Fibroblast of skin of abdomen (primary cell): Measurements from ENCODE around the gene DDTL.

Experiments used
- DNase-seq: peaks from one replicate; pipeline ENCODE4 v3.0.0-alpha.2; 2013

The DDTL gene

DNA sequence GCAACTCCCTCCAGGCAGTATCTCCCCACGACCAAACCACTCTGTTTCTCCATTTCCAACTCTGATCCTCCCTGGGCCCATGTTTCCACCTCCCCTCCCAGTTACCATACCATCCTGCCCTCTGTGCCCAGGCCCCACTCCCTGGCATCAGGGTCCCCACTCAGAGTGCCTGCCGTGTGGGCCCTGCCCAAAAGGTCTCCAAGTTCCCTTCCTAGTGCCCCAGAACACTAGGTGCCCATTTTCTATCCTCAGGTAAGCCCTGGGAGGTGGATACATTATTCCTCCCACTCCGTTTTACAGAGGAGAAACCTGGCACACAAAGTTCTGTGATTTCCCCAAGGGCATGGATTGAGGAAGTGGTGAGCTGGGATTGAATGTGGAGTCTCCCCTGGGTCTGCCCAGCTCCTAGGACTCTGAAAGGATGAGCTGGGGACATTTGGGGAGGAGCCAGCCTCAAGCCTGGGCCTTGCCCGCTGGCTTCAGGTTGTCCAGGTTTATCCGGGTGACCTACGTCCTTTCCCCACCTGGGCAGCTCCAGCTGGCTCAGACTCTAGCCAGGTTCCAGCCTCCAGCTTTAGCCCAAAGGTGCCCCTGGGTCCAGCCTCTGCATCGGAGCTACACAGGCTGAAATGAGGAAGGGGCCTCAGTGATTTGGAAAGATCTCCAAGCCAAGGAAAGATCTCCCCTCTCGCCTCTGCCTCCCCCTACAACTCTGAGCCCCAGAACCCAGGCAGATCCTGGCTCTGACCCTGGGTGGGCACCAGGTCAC is 40.7 kb downstream of the DDTL start:
- no peak for DNase-seq

DNA sequence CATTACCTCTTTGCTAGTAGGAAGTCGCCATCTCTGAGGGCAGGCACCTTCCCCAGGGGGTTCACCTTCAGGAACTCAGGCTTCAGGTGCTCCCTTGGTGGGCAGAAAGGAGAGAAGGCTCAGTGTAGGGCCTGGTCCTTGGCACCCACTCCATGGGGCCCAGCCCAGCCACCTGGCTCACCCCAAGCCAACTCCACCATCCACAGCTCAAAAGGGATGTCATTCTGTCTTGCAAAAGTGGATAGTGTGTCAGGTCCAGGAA is 41.3 kb downstream of the DDTL start:
- no peak for DNase-seq

DNA sequence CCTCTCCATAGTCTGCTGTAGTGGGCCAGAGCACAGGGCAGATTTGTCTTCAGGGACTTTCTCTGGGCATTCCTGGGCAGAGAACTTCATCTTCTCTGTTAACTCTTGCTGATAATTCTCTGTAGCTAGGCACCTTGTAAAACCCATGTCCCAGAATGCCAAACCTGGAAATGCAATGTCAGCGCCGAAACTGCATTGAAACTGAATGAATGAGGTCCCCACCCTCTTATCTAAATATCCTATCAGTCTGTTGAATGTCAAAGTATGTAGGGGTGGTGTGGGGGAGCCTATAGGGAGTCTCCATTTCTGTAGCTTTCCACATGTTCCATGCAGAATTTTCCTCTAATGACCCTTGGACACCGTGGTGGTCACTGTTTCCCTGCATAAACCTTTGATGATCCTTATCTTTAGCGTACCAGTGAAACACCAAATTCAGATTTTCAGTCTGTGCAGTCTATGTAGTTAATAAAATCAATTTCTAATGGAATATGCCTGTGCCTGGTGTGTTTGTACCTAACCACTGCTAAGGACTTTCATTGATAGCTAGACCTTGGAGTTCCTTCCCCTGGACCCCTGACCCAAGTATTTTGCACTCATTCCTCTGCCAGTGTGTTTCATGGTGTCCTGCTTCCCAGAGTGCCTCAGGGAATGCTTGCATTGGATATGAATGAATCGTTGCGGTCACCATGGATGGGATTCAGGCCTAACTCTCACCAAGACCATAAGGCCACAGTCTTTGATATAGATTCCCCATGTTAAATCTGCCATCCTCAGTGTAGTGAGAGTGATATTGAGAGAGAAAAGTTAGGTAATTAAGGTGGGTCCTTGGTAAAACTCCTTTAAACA is 41.9 kb downstream of the DDTL start:
- no peak for DNase-seq

DNA sequence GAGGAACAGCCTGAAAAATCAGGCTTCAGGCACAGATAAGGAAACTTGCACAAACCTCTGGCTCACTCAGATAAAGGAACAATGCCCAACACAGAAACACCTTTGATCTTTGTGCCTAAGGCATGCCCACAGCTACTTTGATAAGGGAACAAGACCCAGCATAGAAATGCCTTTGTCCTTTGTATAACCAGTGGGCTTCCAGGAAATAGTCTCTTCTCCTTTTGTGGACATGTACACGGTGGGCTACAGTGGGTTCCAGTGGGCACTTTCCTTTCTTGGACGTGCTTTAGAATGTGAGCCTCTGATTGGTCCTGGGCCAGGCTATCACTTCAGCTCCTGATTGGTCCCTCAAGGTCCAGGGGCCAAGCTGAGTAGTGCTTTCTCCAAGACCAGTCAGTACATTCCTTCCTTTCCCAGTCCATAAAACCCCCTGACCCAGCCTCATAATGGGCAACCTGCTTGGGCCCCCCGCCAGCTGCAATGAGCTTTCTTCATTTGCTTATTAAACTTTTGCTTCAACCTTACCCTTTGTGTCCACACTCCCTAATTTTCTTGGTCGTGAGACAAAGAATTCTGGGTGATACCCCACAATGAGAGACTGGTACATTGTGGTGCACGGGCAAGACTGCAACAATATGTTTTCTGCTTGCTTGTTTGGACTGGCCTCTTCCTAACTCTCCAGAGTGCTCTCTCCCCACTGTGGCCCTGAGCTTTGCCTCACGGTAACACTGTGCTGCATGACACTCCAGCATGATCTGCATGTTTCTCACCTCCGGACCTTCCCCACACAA is 42.7 kb downstream of the DDTL start:
- DNase-seq, result no peak

DNA sequence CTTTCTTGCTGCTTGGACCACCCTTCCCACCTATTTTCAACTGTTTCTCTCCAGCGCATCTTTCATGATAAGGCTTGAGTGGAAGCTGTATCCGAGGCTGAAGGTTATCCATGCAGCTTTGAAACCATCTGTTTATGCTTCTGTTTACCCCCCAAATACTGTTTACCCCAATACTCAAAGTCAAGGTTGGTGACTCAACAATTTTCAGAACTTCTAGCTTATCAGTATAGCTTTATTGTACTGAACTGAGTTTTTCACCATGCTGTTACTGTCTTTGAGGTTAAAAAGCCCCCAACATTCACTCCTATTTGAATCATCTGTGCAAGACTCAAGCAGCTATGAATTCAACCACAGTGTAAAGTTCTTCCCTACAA is 43.3 kb downstream of the DDTL start:
- DNase-seq, result no peak

DNA sequence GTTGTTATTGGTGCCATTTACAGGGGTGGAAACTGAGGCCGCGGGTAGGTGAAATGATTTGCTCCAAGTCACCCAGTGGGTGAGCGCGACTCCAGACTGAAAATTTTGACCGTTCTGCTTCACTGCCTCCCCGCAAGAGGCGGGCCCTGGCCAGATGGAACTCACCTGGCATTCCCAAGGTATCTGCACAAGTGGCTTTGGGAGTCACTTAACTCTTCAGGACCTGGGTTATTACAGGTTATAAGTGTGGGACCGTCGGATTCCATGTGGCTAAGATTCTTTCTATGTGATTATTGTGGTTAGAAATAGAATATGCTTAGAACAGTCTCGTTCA is 45.0 kb downstream of the DDTL start:
- no peak for DNase-seq

DNA sequence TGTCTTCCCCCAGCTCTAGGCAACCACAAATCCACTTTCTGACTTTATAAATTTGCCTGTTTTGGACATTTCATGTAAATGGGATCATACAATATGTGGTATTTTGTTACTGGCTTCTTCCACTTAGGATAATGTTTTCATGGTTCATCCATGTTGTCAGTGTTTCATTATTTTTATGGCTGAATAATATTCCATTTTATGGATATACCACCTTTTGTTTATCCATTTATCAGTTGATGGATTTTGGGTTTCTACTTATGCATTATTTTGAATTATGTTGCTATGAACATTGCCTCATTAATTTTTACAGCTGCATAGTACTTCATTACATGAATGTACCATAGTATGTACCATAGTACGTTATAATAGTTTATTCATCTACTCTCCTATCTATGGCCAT is 49.5 kb downstream of the DDTL start:
- no peak for DNase-seq

DNA sequence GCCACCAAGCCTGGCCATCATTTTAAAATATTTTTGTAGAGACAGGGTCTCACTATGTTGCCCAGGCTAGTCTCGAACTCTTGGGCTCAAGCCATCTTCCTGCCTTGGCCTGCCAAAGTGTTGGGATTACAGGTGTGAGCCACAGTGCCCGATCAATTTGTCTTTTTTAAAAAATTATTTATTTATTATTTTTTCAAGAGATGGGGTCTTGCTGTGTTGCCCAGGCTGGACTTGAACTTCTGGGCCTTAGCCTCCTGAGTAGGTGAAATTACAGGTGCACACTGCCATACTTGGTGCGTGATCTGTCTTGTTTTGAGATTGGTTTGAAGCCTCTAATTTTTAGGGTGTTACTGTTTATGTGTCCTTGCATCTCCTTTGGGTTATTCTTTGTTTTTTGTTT is 54.6 kb downstream of the DDTL start:
- no peak for DNase-seq
